Trophoblast cell (in vitro differentiated cells and primary cell): ENCODE data around the gene NMRAL1.

Source experiments
- DNase-seq, 2 donors: peaks; one replicate each; pipeline ENCODE4 v3.0.0-alpha.2; 2016
- H2AFZ ChIP-seq: 2 replicates; pipeline ENCODE4 v1.6.1; 2013; ENCODE audit warnings: low read length, moderate library complexity, mild to moderate bottlenecking; ENCODE audit not compliant: insufficient read depth, poor library complexity
- H2AK5ac ChIP-seq: 2 replicates; pipeline ENCODE4 v1.6.1; 2013; ENCODE audit warnings: mild to moderate bottlenecking, low read length
- H2BK120ac ChIP-seq: 2 replicates; pipeline ENCODE4 v1.6.1; 2013; ENCODE audit warnings: low read length, mild to moderate bottlenecking, moderate library complexity; ENCODE audit not compliant: insufficient read depth, poor library complexity
- H2BK12ac ChIP-seq: 2 replicates; pipeline ENCODE4 v1.6.1; 2013; ENCODE audit warnings: mild to moderate bottlenecking, low read length, moderate library complexity
- H2BK5ac ChIP-seq: 2 replicates; pipeline ENCODE4 v1.6.1; 2013; ENCODE audit warnings: low read length, low read depth, moderate library complexity, mild to moderate bottlenecking; ENCODE audit not compliant: poor library complexity
- H3K14ac ChIP-seq: 2 replicates; pipeline ENCODE4 v1.6.1; 2013; ENCODE audit warnings: mild to moderate bottlenecking, low read length
- H3K18ac ChIP-seq: 2 replicates; pipeline ENCODE4 v1.6.1; 2013; ENCODE audit warnings: mild to moderate bottlenecking, low read length
- H3K23ac ChIP-seq: 2 replicates; pipeline ENCODE4 v1.6.1; 2013; ENCODE audit warnings: low read length
- H3K27ac ChIP-seq: 2 replicates; pipeline ENCODE4 v1.5.1; 2013; ENCODE audit warnings: low read depth, mild to moderate bottlenecking, inconsistent platforms, low read length, moderate library complexity
- H3K27me3 ChIP-seq: 2 replicates; pipeline ENCODE4 v1.6.1; 2013; ENCODE audit warnings: inconsistent platforms, mild to moderate bottlenecking, low read length, moderate library complexity; ENCODE audit not compliant: insufficient read depth
- H3K36me3 ChIP-seq, 2 experiments: 1 replicate in 1 of 2; 2 replicates in 1 of 2; pipeline ENCODE4 v1.6.1; 2013; ENCODE audit warnings: low read length in 2 of 2, mild to moderate bottlenecking in 2 of 2, moderate library complexity in 1 of 2; ENCODE audit not compliant: insufficient read depth in 2 of 2, control insufficient read depth in 1 of 2
- H3K4ac ChIP-seq: 2 replicates; pipeline ENCODE4 v1.6.1; 2013; ENCODE audit warnings: low read depth, mild to moderate bottlenecking, low read length, moderate library complexity
- H3K4me1 ChIP-seq, 2 experiments: 1 replicate in 1 of 2; 2 replicates in 1 of 2; pipeline ENCODE4 v1.6.1; 2013; ENCODE audit warnings: low read length in 2 of 2, mild to moderate bottlenecking in 2 of 2, moderate library complexity in 1 of 2; ENCODE audit not compliant: insufficient read depth in 2 of 2, control insufficient read depth in 1 of 2
- H3K4me2 ChIP-seq: 2 replicates; pipeline ENCODE4 v1.6.1; 2013; ENCODE audit warnings: inconsistent platforms, mild to moderate bottlenecking, low read length, moderate library complexity
- H3K4me3 ChIP-seq: 2 replicates; pipeline ENCODE4 v1.5.1; 2013; ENCODE audit warnings: mild to moderate bottlenecking, low read depth, low read length, inconsistent platforms
- H3K79me1 ChIP-seq: one replicate; pipeline ENCODE4 v1.6.1; 2013; ENCODE audit warnings: low read length
- H3K79me2 ChIP-seq: 2 replicates; pipeline ENCODE4 v1.6.1; 2013; ENCODE audit warnings: low read length, mild to moderate bottlenecking; ENCODE audit not compliant: control insufficient read depth, insufficient read depth, poor library complexity
- H3K9ac ChIP-seq: 2 replicates; pipeline ENCODE4 v1.6.1; 2013; ENCODE audit warnings: mild to moderate bottlenecking, low read length
- H3K9me3 ChIP-seq: 2 replicates; pipeline ENCODE4 v1.6.1; 2013; ENCODE audit warnings: low read depth, mild to moderate bottlenecking, control low read depth, inconsistent platforms, low read length; ENCODE audit not compliant: insufficient read depth
- H4K12ac ChIP-seq: 2 replicates; pipeline ENCODE4 v1.6.1; 2013; ENCODE audit warnings: low read depth, mild to moderate bottlenecking, low read length, moderate library complexity
- H4K8ac ChIP-seq: 2 replicates; pipeline ENCODE4 v1.6.1; 2013; ENCODE audit warnings: low read depth, mild to moderate bottlenecking, low read length, moderate library complexity
- H4K91ac ChIP-seq: one replicate; pipeline ENCODE4 v1.6.1; 2013; ENCODE audit warnings: low read depth, mild to moderate bottlenecking, low read length, moderate library complexity
- WGBS: extraction: QIAGEN DNeasy Blood & Tissue Kit; methylation state at CpG from one replicate; pipeline ENCODE4 v1.1.7; 2013; ENCODE audit warnings: missing lambda C conversion rate; ENCODE audit not compliant: insufficient read length, insufficient coverage; ENCODE audit errors: extremely low coverage; 5-methylcytosine and 5-hydroxymethylcytosine counted together

Gene NMRAL1

GRCh38 chr16:4450430-4450829, 24.0 kb downstream of the NMRAL1 start:
- H2AFZ ChIP-seq, result no peak overlapping the region
- no peak overlapping the region for H4K91ac ChIP-seq
- H4K8ac ChIP-seq, result no peak overlapping the region
- H2BK120ac ChIP-seq, result no peak overlapping the region
- no peak for DNase-seq
- no peak overlapping the region for H3K4me3 ChIP-seq
- H3K79me2 ChIP-seq, result no peaks in the 10 kb centered on the region
- no peak overlapping the region for H2BK12ac ChIP-seq
- H3K4me2 ChIP-seq, result no peak overlapping the region
- no peak overlapping the region for H3K9ac ChIP-seq
- no peak overlapping the region for H3K23ac ChIP-seq
- no peaks in the 10 kb centered on the region for H3K4me1 ChIP-seq
- no peak overlapping the region for H3K27ac ChIP-seq
- WGBS, result no CpG with 5 or more reads among the region's 14 CpGs
- no peak overlapping the region for H2AK5ac ChIP-seq
- H3K14ac ChIP-seq, result no peak overlapping the region
- H4K12ac ChIP-seq, result no peak overlapping the region
- peaks cover 2% of the 10 kb centered on the region for H3K9me3 ChIP-seq
- no peak overlapping the region for H3K4ac ChIP-seq
- H3K79me1 ChIP-seq, result no peaks in the 10 kb centered on the region
- peaks cover 55 to 70% of the 10 kb centered on the region in 2 experiments for H3K36me3 ChIP-seq
- H2BK5ac ChIP-seq, result no peak overlapping the region
- no peak overlapping the region for H3K18ac ChIP-seq
- no peaks in the 10 kb centered on the region for H3K27me3 ChIP-seq

DNA sequence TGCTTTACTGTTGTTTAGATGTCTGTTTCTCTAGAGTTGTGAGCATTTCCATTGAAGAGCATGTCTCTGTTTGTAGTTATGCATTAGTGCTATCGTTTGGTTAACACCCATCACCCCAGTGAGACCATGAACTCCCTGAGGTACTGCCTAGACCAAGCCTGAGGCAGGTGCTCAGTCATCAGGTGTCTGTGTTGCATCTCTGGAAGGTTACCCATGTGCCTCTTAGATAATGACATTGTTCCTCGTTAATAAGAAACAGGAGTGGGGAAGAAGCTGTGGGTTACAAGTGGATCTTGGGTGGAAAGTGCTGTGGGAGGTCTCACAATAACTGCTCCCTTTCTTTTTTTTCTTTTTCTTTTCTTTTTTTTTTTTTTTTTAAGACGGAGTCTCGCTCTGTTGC, 30.4 kb downstream of the NMRAL1 start:
- Histone ChIP-seq H2AK5ac (no peak overlapping the region), H3K4me3 (no peak overlapping the region), H4K12ac (no peak overlapping the region), H3K36me3 (peaks cover 64 to 81% of the 10 kb centered on the region in 2 experiments), H2AFZ (no peak overlapping the region), H3K14ac (no peak overlapping the region), H2BK5ac (no peak overlapping the region), H4K8ac (no peak overlapping the region), H2BK12ac (no peak overlapping the region), H3K23ac (no peak overlapping the region), H3K9me3 (peaks cover 2% of the 10 kb centered on the region), H3K27ac (no peak overlapping the region), H3K9ac (no peak overlapping the region), H3K4ac (no peak overlapping the region), H3K27me3 (no peaks in the 10 kb centered on the region), H3K79me2 (no peaks in the 10 kb centered on the region), H4K91ac (no peak overlapping the region), H3K4me1 (no peaks in the 10 kb centered on the region), H2BK120ac (no peak overlapping the region), H3K18ac (no peak overlapping the region), H3K4me2 (no peak overlapping the region), H3K79me1 (no peaks in the 10 kb centered on the region)
- WGBS, result no CpG with 5 or more reads among the region's 4 CpGs
- DNase-seq, result no peak

GRCh38 chr16:4443271-4443670, 31.2 kb downstream of the NMRAL1 start:
- Histone ChIP-seq H3K14ac (no peak overlapping the region), H4K91ac (no peak overlapping the region), H2AFZ (no peak overlapping the region), H2BK120ac (no peak overlapping the region), H3K4me3 (no peak overlapping the region), H3K4me1 (no peaks in the 10 kb centered on the region), H3K18ac (no peak overlapping the region), H3K36me3 (peaks cover 61 to 76% of the 10 kb centered on the region in 2 experiments), H3K9me3 (peaks cover 2% of the 10 kb centered on the region), H2BK12ac (no peak overlapping the region), H3K4me2 (no peak overlapping the region), H2BK5ac (no peak overlapping the region), H3K27me3 (no peaks in the 10 kb centered on the region), H3K4ac (no peak overlapping the region), H3K79me1 (no peaks in the 10 kb centered on the region), H2AK5ac (no peak overlapping the region), H3K23ac (no peak overlapping the region), H3K27ac (no peak overlapping the region), H4K8ac (no peak overlapping the region), H4K12ac (no peak overlapping the region), H3K79me2 (no peaks in the 10 kb centered on the region), H3K9ac (no peak overlapping the region)
- no CpG with 5 or more reads among the region's 5 CpGs for WGBS
- no peak for DNase-seq

DNA sequence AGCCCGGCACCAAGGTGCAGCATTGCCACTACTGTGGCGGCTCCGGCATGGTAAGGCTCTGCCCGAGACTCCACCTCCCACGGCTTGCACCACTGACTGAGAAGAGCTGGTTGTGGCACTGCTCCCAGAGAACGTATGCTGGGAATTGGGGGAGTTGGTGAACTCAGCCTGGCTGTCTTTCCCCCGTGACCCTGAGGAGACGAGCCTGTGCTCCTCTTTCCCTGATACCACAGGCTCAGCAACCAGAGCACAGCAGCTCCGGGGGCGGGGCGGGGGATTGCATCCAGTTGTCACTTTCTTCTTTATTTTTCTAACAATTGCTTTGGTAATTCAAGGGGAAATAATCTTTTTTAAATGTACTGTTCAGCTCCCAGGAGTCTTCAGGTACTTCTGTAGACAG, 32.1 kb downstream of the NMRAL1 start:
- no peaks in the 10 kb centered on the region for H3K79me1 ChIP-seq
- no peak for DNase-seq
- no peaks in the 10 kb centered on the region for H3K27me3 ChIP-seq
- no peak overlapping the region for H3K18ac ChIP-seq
- H3K4ac ChIP-seq, result no peak overlapping the region
- no peak overlapping the region for H4K12ac ChIP-seq
- no peak overlapping the region for H3K14ac ChIP-seq
- no peak overlapping the region for H4K91ac ChIP-seq
- H3K4me2 ChIP-seq, result no peak overlapping the region
- no peak overlapping the region for H3K4me3 ChIP-seq
- no peak overlapping the region for H2BK5ac ChIP-seq
- H3K36me3 ChIP-seq, result peaks cover 63 to 73% of the 10 kb centered on the region in 2 experiments
- no peak overlapping the region for H3K27ac ChIP-seq
- H3K23ac ChIP-seq, result no peak overlapping the region
- H3K4me1 ChIP-seq, result no peaks in the 10 kb centered on the region
- peaks cover 2% of the 10 kb centered on the region for H3K9me3 ChIP-seq
- H3K79me2 ChIP-seq, result no peaks in the 10 kb centered on the region
- H4K8ac ChIP-seq, result no peak overlapping the region
- H2BK120ac ChIP-seq, result no peak overlapping the region
- no peak overlapping the region for H2AFZ ChIP-seq
- H2BK12ac ChIP-seq, result no peak overlapping the region
- no CpG with 5 or more reads among the region's 11 CpGs for WGBS
- no peak overlapping the region for H3K9ac ChIP-seq
- no peak overlapping the region for H2AK5ac ChIP-seq
